Left lung (tissue), 10 donors: ENCODE results near the gene FBRSL1. TPM values are rescaled to one million over a fixed set of nuclear protein-coding genes. Genes with fewer than 3 reads are reported as not detected.

Experiments used
- ATAC-seq: fragments of 200-7000 bp; cut with Tn5 transposase; one replicate; pipeline ENCODE4 v1.9.1; 2020; ENCODE audit warnings: moderate library complexity
- DNase-seq, 4 donors: peaks; one replicate each; pipeline ENCODE4 v3.0.0-alpha.2; 2013 to 2020
- H3K27ac ChIP-seq, 2 donors: fragments of 200-600 bp; sonication (generic) in 1 of 2; one replicate each; pipeline versions ENCODE4 v1.5.0 to v1.8.0; 2020 to 2021
- H3K27me3 ChIP-seq, 2 donors: fragments of 200-600 bp; sonication (generic) in 1 of 2; one replicate each; pipeline versions ENCODE4 v1.5.0 to v1.8.0; 2020 to 2021
- H3K36me3 ChIP-seq, 2 donors: fragments of 200-600 bp; sonication (generic) in 1 of 2; one replicate each; pipeline versions ENCODE4 v1.5.0 to v1.8.0; 2020 to 2021
- H3K4me1 ChIP-seq, 2 donors: fragments of 200-600 bp; one replicate each; pipeline ENCODE4 v1.8.0; 2021
- H3K4me3 ChIP-seq, 2 donors: fragments of 200-600 bp; sonication (generic) in 1 of 2; one replicate each; pipeline versions ENCODE4 v1.5.0 to v1.8.0; 2020 to 2021; ENCODE audit warnings: mild to moderate bottlenecking in 1 of 2
- H3K9me3 ChIP-seq, 2 donors: fragments of 200-600 bp; sonication (generic) in 1 of 2; one replicate each; pipeline versions ENCODE4 v1.5.0 to v1.8.0; 2020 to 2021
- intact Hi-C, 2 donors: fragments of 100-400 bp; cut with DNase I; formaldehyde crosslinking; loops; one replicate each; pipeline versions ENCODE4 v1.11.2 to v1.14.2; 2022
- polyA plus RNA-seq, 6 donors: library from polyadenylated mRNA; unstranded; fragments of 120-200 nt; gene quantifications; one replicate each; pipeline ENCODE4 v1.2.1, GENCODE V29; 2013; ENCODE audit not compliant: insufficient read length in 6 of 6
- total RNA-seq, 2 donors: library from RNA; stranded (reverse); fragmentation: NEBNext Ultra II Directional; extraction: Animal tissue kit (Norgen Biotek cat#: 25700); gene quantifications; one replicate each; pipeline ENCODE4 v1.2.1, GENCODE V29; 2021
- TF ChIP-seq, protein P1 (sequence below), 2 donors: fragments of 200-600 bp; sonication (generic) in 1 of 2; IDR thresholded peaks; one replicate each; pipeline versions ENCODE4 v1.5.0 to v1.8.0; 2021; ENCODE audit warnings: antibody characterized with exemption in 2 of 2
- donor health status: DM: no; HTN: yes; CAD: no.
- donor health status: DM: no; HTN: no; CAD: no.

FBRSL1 gene
- total and polyA plus RNA-seq, 8 donors = 44.7 to 113 (median 83.9) TPM

DNA sequence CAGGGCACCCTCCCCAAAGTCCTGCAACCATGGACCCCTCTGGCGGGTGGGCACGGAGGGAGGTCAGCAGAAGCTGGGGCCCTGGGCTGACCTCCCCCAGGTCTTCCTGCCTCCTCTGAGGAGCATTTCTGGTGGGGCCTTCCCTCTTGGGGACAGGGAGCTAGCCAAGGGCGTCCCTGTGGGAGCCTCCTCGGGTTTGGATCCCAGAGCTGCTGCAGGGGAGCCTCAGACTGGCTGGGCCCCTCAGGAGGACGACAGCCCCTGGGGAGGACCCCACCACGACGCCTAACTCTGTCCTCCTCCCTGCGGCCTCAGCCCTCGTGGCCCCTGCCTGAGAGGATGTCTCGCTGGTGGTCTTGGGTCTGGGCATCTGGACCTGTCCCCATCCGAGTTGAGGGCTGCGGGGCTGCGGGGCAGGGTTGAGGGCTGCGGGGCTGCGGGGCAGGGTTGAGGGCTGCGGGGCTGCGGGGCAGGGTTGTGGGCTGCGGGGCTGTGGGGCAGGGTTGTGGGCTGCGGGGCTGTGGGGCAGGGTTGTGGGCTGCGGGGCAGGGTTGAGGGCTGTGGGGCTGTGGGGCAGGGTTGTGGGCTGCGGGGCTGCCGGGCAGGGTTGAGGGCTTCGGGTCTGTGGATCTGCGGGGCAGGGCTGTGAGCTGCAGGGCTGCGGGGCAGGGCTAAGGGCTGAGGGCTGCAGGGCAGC is 37.4 kb downstream of the FBRSL1 start:
- Histone ChIP-seq H3K36me3 (peaks cover 0 to 6% of the 10 kb centered on the region in 2 donors), H3K4me3 (no peak overlapping the region), H3K9me3 (no peaks in the 10 kb centered on the region), H3K27me3 (no peaks in the 10 kb centered on the region), H3K27ac (no peak overlapping the region), H3K4me1 (peaks cover 0 to 7% of the 10 kb centered on the region in 2 donors)
- intact Hi-C loops = no loop called here
- ATAC-seq (no peak), DNase-seq (no peak)
- TF ChIP-seq, protein P1, sequence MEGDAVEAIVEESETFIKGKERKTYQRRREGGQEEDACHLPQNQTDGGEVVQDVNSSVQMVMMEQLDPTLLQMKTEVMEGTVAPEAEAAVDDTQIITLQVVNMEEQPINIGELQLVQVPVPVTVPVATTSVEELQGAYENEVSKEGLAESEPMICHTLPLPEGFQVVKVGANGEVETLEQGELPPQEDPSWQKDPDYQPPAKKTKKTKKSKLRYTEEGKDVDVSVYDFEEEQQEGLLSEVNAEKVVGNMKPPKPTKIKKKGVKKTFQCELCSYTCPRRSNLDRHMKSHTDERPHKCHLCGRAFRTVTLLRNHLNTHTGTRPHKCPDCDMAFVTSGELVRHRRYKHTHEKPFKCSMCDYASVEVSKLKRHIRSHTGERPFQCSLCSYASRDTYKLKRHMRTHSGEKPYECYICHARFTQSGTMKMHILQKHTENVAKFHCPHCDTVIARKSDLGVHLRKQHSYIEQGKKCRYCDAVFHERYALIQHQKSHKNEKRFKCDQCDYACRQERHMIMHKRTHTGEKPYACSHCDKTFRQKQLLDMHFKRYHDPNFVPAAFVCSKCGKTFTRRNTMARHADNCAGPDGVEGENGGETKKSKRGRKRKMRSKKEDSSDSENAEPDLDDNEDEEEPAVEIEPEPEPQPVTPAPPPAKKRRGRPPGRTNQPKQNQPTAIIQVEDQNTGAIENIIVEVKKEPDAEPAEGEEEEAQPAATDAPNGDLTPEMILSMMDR (IDR thresholded peaks at IDR 0.05) = no peak

- H3K4me1 ChIP-seq = peaks cover 0 to 5% of the 10 kb centered on the region in 2 donors
- DNase-seq = no peak
- ATAC-seq = no peak
- no peaks in the 10 kb centered on the region for H3K27me3 ChIP-seq
- intact Hi-C loops = no loop called here
- peaks cover 0 to 6% of the 10 kb centered on the region in 2 donors for H3K36me3 ChIP-seq
- H3K4me3 ChIP-seq = no peak overlapping the region
- no peaks in the 10 kb centered on the region for H3K9me3 ChIP-seq
- H3K27ac ChIP-seq = no peak overlapping the region
- TF ChIP-seq, protein P1 (IDR thresholded peaks at IDR 0.05) = no peak
Measured at GRCh38 chr12:132527883-132528264, 37.9 kb downstream of the FBRSL1 start.

DNA sequence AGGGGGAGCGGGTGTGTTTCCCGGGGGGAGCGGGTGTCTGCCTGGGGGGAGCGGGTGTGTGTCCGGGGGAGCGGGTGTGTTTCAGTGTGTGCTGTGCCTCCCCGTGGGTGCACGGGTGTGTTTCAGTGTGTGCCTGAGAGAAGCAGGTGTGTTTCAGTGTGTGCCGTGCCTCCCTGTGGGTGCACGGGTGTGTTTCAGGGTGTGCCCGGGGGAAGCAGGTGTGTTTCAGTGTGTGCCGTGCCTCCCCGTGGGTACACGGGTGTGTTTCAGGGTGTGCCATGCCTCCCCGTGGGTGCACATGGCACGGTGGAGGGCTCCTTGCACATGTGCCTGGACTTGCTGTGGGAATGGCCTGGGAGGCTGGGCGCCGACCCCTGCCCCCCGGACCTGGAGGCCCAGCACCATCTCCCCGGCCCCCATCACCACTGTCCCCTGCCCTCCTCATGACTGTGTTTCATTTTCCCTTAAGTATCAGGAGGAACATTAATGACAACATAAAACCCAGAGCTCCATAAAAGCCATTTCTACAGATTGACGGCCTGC is 38.7 kb downstream of the FBRSL1 start:
- intact Hi-C loops = no loop called here
- H3K36me3 ChIP-seq = peaks cover 0 to 6% of the 10 kb centered on the region in 2 donors
- H3K27me3 ChIP-seq = no peaks in the 10 kb centered on the region
- peaks cover 0 to 1% of the 10 kb centered on the region in 2 donors for H3K4me1 ChIP-seq
- H3K9me3 ChIP-seq = no peaks in the 10 kb centered on the region
- TF ChIP-seq, protein P1 (IDR thresholded peaks at IDR 0.05) = no peak
- no peak overlapping the region for H3K27ac ChIP-seq
- DNase-seq (no peak), ATAC-seq (no peak)
- no peak overlapping the region for H3K4me3 ChIP-seq

DNA sequence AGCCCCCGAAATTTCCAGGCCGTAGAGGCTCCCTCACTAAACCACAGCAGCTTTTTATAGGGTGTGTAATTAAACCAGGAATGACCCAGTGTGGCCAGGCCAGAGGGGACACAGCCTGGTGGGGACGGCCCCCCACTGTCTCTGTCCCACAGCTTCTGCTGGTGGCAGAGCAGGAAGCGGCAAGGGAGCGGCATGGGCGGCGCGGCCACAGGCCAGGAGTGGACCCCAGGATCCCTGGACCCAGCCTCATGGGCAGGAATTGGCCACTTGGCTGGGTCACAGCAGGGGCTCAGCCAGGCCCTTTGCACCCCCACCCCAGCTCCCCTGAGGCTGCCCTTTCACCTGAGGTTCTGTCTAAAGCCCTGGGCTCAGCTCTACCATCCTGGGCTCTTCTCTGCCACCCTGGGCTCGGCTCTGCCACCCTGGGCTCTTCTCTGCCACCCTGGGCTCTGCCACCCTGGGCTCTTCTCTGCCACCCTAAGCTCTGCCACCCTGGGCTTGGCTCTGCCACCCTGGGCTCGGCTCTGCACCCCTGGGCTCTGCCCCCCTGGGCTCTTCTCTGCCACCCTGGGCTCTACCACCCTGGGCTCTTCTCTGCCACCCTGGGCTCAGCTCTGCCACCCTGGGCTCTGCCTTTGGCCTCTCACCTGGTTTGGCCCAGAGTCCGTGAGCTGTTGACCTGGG is 39.3 kb downstream of the FBRSL1 start:
- Histone ChIP-seq H3K36me3 (peaks cover 0 to 6% of the 10 kb centered on the region in 2 donors), H3K4me3 (no peak overlapping the region), H3K9me3 (no peaks in the 10 kb centered on the region), H3K4me1 (no peaks in the 10 kb centered on the region), H3K27me3 (no peaks in the 10 kb centered on the region), H3K27ac (no peak overlapping the region)
- no peak for DNase-seq
- no peak for ATAC-seq
- TF ChIP-seq, protein P1 (IDR thresholded peaks at IDR 0.05) = no peak
- intact Hi-C loops = no loop called here

- Histone ChIP-seq H3K36me3 (peaks cover 0 to 6% of the 10 kb centered on the region in 2 donors), H3K27me3 (no peaks in the 10 kb centered on the region), H3K27ac (no peak overlapping the region), H3K9me3 (no peaks in the 10 kb centered on the region), H3K4me3 (no peak overlapping the region), H3K4me1 (no peaks in the 10 kb centered on the region)
- TF ChIP-seq, protein P1 (IDR thresholded peaks at IDR 0.05) = no peak
- intact Hi-C loops = no loop called here
- DNase-seq (no peak), ATAC-seq (no peak)
Measured at GRCh38 chr12:132529906-132530305, 40.0 kb downstream of the FBRSL1 start.
